CD4-positive, alpha-beta memory T cell (primary cell): ENCODE measurements around the gene SLC7A14. TPM values are rescaled to one million over a fixed set of nuclear protein-coding genes. Genes with fewer than 3 reads are reported as not detected.

Experiments used
- CTCF ChIA-PET: fragments of 350-600 bp; sonication (Branson Sonifier 250); formaldehyde crosslinking; loops from one replicate; lab custom pipeline; 2021; ENCODE audit warnings: inconsistent platforms; ENCODE audit not compliant: partially characterized antibody; lab: Charles Lee
- POLR2A ChIA-PET: fragments of 350-600 bp; sonication (Branson Sonifier 250); formaldehyde crosslinking; loops from one replicate; lab custom pipeline; 2021; ENCODE audit not compliant: partially characterized antibody; lab: Charles Lee
- DNase-seq, 5 donors: peaks; one replicate each; pipeline versions ENCODE4 v3.0.0 to v3.0.0-alpha.2; 2020 to 2022; ENCODE audit warnings: mixed read lengths in 1 of 5
- H3K27ac ChIP-seq: one replicate; pipeline ENCODE4 v1.7.0; 2013; ENCODE audit warnings: low read depth, low read length
- H3K27me3 ChIP-seq: 2 replicates; pipeline ENCODE4 v1.7.0; 2013; ENCODE audit warnings: mild to moderate bottlenecking, low read length, moderate library complexity; ENCODE audit not compliant: insufficient read depth
- H3K36me3 ChIP-seq: 2 replicates; pipeline ENCODE4 v1.7.0; 2013; ENCODE audit warnings: mild to moderate bottlenecking, low read length, moderate library complexity; ENCODE audit not compliant: insufficient read depth
- H3K4me1 ChIP-seq: 2 replicates; pipeline ENCODE4 v1.7.0; 2013; ENCODE audit warnings: mild to moderate bottlenecking, low read length, moderate library complexity; ENCODE audit not compliant: insufficient read depth
- H3K4me3 ChIP-seq, 2 donors: one replicate each; pipeline ENCODE4 v1.7.0; 2013; ENCODE audit warnings: low read length in 2 of 2, mild to moderate bottlenecking in 1 of 2
- H3K9me3 ChIP-seq, 2 donors: one replicate each; pipeline ENCODE4 v1.7.0; 2013; ENCODE audit warnings: low read length in 2 of 2, control low read depth in 1 of 2; ENCODE audit not compliant: control insufficient read depth in 1 of 2
- H3K27ac Mint-ChIP-seq, 7 donors: one replicate each; pipeline ENCODE4 v1.8.0; 2020 to 2021; ENCODE audit warnings: mixed read lengths in 7 of 7, mild to moderate bottlenecking in 6 of 7, inconsistent platforms in 3 of 7, moderate library complexity in 3 of 7
- H3K27me3 Mint-ChIP-seq, 2 donors: one replicate each; pipeline ENCODE4 v1.8.0; 2020 to 2021; ENCODE audit warnings: mixed read lengths in 2 of 2
- H3K36me3 Mint-ChIP-seq, 2 donors: one replicate each; pipeline ENCODE4 v1.8.0; 2020 to 2021; ENCODE audit warnings: mixed read lengths in 2 of 2, inconsistent platforms in 1 of 2, mild to moderate bottlenecking in 1 of 2
- H3K4me1 Mint-ChIP-seq, 4 donors: one replicate each; pipeline ENCODE4 v1.8.0; 2020 to 2021; ENCODE audit warnings: mixed read lengths in 4 of 4, mild to moderate bottlenecking in 1 of 4
- H3K4me3 Mint-ChIP-seq, 8 donors: one replicate each; pipeline ENCODE4 v1.8.0; 2020 to 2021; ENCODE audit warnings: mixed read lengths in 8 of 8, mild to moderate bottlenecking in 7 of 8, moderate library complexity in 6 of 8, inconsistent platforms in 3 of 8
- H3K9me3 Mint-ChIP-seq, 8 donors: one replicate each; pipeline ENCODE4 v1.8.0; 2020 to 2021; ENCODE audit warnings: mixed read lengths in 8 of 8, mild to moderate bottlenecking in 5 of 8, inconsistent platforms in 3 of 8, moderate library complexity in 1 of 8
- intact Hi-C: fragments of 100-400 bp; cut with micrococcal nuclease; formaldehyde crosslinking; loops from one replicate; pipeline ENCODE4 v1.15.1; 2023
- polyA plus RNA-seq, 2 donors: library from polyadenylated mRNA; unstranded; fragments of 300-500 nt; fragmentation: Illumina TruSeq; gene quantifications; one replicate each; pipeline ENCODE4 v1.2.3, GENCODE V29; 2021
- total RNA-seq, 2 experiments: library from RNA; stranded (reverse); gene quantifications; one replicate each; pipeline ENCODE4 v1.2.3, GENCODE V29; 2021

SLC7A14 gene
- total and polyA plus RNA-seq, 4 experiments from 2014 or later = not detected

DNA sequence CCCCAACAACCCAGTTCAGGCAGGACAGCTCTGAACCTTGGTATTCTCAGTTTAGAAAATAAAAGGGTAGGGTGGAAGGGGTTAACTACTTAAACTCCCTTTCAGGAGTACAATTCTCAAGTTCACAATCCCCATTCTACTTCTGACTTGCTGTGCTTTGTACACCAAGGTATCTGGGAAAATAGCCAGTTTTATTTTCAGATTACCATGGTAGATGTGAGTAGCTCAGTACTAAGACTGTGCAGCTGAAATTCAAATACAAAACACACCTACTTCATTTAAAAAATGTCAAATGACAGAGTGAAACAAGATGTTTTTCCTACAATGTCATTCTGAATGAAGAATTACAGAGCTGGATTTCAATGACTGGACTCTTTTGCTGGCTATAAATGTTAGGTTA, 27.4 kb downstream of the SLC7A14 start:
- Histone ChIP-seq H3K4me1 (no peaks in the 10 kb centered on the region), H3K36me3 (no peaks in the 10 kb centered on the region), H3K27me3 (no peaks in the 10 kb centered on the region), H3K27ac (no peak overlapping the region), H3K4me3 (no peak overlapping the region), H3K9me3 (no peaks in the 10 kb centered on the region)
- Mint-ChIP-seq H3K27ac (no peak overlapping the region), H3K9me3 (no peaks in the 10 kb centered on the region), H3K27me3 (peaks cover 13 to 14% of the 10 kb centered on the region in 2 donors), H3K4me3 (no peak overlapping the region), H3K4me1 (no peaks in the 10 kb centered on the region), H3K36me3 (no peaks in the 10 kb centered on the region)
- no peak for DNase-seq
- ChIA-PET POLR2A (no interaction called here), CTCF (no interaction called here)
- intact Hi-C loops = no loop called here

- intact Hi-C loops = no loop called here
- Mint-ChIP-seq H3K27ac (no peak overlapping the region), H3K27me3 (peaks cover 23 to 24% of the 10 kb centered on the region in 2 donors), H3K4me3 (no peak overlapping the region), H3K36me3 (no peaks in the 10 kb centered on the region), H3K9me3 (no peaks in the 10 kb centered on the region), H3K4me1 (no peaks in the 10 kb centered on the region)
- ChIA-PET POLR2A (no interaction called here), CTCF (no interaction called here)
- DNase-seq = no peak
- Histone ChIP-seq H3K9me3 (no peaks in the 10 kb centered on the region), H3K4me1 (no peaks in the 10 kb centered on the region), H3K4me3 (no peak overlapping the region), H3K27ac (no peak overlapping the region), H3K36me3 (no peaks in the 10 kb centered on the region), H3K27me3 (no peaks in the 10 kb centered on the region)
These were observed 30.5 kb downstream of the SLC7A14 start for GRCh38 chr3:170555329-170555728.

DNA sequence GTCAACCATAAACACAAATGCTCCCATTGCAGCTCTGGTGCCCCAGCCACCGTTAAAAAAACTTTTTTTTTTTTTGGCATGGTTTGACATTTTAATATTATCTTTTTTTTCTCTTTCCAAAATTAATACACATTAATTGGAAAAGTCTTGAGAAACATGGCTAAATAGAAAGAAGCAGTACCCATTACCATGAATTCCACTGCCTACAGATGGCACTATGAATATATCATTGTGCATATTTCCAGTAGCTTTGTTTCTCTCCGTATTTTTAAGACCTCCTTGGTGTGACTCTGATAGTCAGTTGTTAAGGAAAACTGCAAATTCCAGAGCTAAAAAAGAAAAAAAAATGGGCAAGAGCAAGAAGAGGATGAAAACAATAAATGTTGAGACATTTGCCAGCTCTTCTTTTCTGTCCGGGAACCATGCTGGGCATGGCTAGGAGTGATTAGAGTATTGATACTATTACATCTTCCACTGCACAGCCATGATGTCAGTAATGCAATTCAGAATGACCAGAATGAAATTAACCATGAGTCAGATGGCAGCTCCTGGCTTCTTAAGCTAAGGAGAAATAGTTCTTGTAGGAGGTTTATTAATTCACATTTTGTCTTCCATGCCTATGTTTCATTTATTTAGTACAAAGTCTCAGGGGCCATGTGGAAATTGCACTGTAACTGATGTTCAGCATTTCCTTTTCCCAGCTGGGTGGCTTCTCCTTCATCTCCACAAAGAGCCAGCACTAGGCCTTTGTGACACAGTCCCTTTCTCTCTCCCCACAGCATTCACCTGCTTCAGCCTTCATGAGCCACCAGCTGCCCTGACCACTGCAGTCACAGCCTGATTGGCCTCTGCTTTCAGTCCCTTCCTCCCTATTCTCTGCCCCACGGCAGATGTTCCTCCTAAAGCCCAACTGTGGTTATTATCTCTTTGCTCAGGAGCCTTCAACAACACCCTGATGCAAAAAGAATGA, 31.8 kb downstream of the SLC7A14 start:
- Histone ChIP-seq H3K9me3 (no peaks in the 10 kb centered on the region), H3K4me3 (no peak overlapping the region), H3K27ac (no peak overlapping the region), H3K4me1 (no peaks in the 10 kb centered on the region), H3K27me3 (no peaks in the 10 kb centered on the region), H3K36me3 (no peaks in the 10 kb centered on the region)
- Mint-ChIP-seq H3K36me3 (no peaks in the 10 kb centered on the region), H3K9me3 (no peaks in the 10 kb centered on the region), H3K4me1 (no peaks in the 10 kb centered on the region), H3K4me3 (no peak overlapping the region), H3K27me3 (peaks cover 26 to 31% of the 10 kb centered on the region in 2 donors), H3K27ac (no peak overlapping the region)
- intact Hi-C loops = no loop called here
- CTCF ChIA-PET = interaction anchor here (0.6 kb wide), 1 partner anchor 454 kb away, joined by 3 read pairs; no protein-coding TSS in a partner anchor
- POLR2A ChIA-PET = no interaction called here
- DNase-seq = no peak

DNA sequence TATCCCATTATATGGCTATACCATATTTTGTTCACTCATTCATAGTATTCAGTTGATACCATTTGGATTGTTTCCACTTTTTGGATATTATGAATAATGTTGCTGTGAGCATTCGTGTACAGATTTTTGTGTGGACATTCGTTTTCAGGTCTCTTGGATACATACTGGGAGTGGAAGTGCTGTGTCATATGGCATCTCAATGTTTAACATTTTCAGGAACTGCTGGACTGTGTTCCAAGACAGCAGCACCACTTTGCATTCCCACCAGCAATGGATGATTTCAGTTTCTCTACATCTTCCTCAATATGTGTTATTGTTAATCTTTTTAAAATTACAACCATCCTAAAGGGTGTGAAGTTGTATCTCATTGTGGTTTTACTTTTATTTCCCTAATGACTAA, 34.6 kb downstream of the SLC7A14 start:
- ChIA-PET POLR2A (no interaction called here), CTCF (no interaction called here)
- Histone ChIP-seq H3K27me3 (no peaks in the 10 kb centered on the region), H3K27ac (no peak overlapping the region), H3K4me3 (no peak overlapping the region), H3K36me3 (no peaks in the 10 kb centered on the region), H3K4me1 (no peaks in the 10 kb centered on the region), H3K9me3 (no peaks in the 10 kb centered on the region)
- Mint-ChIP-seq H3K27me3 (peaks cover 25 to 34% of the 10 kb centered on the region in 2 donors), H3K9me3 (no peaks in the 10 kb centered on the region), H3K4me3 (no peak overlapping the region), H3K27ac (peak overlapping the region in 1 of 7 donors; percentile 5), H3K36me3 (no peaks in the 10 kb centered on the region), H3K4me1 (no peaks in the 10 kb centered on the region)
- intact Hi-C loops = no loop called here
- DNase-seq = no peak

- Mint-ChIP-seq H3K27me3 (peaks cover 17 to 29% of the 10 kb centered on the region in 2 donors), H3K36me3 (no peaks in the 10 kb centered on the region), H3K4me3 (no peak overlapping the region), H3K4me1 (no peaks in the 10 kb centered on the region), H3K27ac (no peak overlapping the region), H3K9me3 (no peaks in the 10 kb centered on the region)
- DNase-seq = no peak
- Histone ChIP-seq H3K27me3 (no peaks in the 10 kb centered on the region), H3K36me3 (no peaks in the 10 kb centered on the region), H3K4me3 (no peak overlapping the region), H3K9me3 (no peaks in the 10 kb centered on the region), H3K27ac (no peak overlapping the region), H3K4me1 (no peaks in the 10 kb centered on the region)
- CTCF ChIA-PET = no interaction called here
- intact Hi-C loops = no loop called here
- POLR2A ChIA-PET = no interaction called here
These were observed 43.2 kb downstream of the SLC7A14 start for GRCh38 chr3:170542704-170543103.

GRCh38 chr3:170539897-170540296, 46.0 kb downstream of the SLC7A14 start:
- CTCF ChIA-PET = no interaction called here
- no peak overlapping the region for H3K4me3 ChIP-seq
- intact Hi-C loops = no loop called here

GRCh38 chr3:170536712-170537111, 49.2 kb downstream of the SLC7A14 start:
- Mint-ChIP-seq H3K27me3 (peaks cover 12 to 16% of the 10 kb centered on the region in 2 donors), H3K27ac (no peak overlapping the region), H3K36me3 (no peaks in the 10 kb centered on the region), H3K4me1 (no peaks in the 10 kb centered on the region), H3K9me3 (peaks cover 0 to 2% (median 0%) of the 10 kb centered on the region in 8 donors), H3K4me3 (no peak overlapping the region)
- Histone ChIP-seq H3K36me3 (no peaks in the 10 kb centered on the region), H3K4me1 (no peaks in the 10 kb centered on the region), H3K9me3 (no peaks in the 10 kb centered on the region), H3K27me3 (no peaks in the 10 kb centered on the region), H3K4me3 (no peak overlapping the region), H3K27ac (no peak overlapping the region)
- ChIA-PET CTCF (no interaction called here), POLR2A (no interaction called here)
- DNase-seq = no peak
- intact Hi-C loops = no loop called here

More at GRCh38 chr3:170539897-170540296, 46.0 kb downstream of the SLC7A14 start:
- H3K27me3 ChIP-seq = no peaks in the 10 kb centered on the region
- H3K36me3 ChIP-seq = no peaks in the 10 kb centered on the region
- Mint-ChIP-seq H3K4me3 (no peak overlapping the region), H3K27ac (no peak overlapping the region), H3K4me1 (no peaks in the 10 kb centered on the region), H3K36me3 (no peaks in the 10 kb centered on the region), H3K9me3 (peaks cover 0 to 2% (median 0%) of the 10 kb centered on the region in 8 donors), H3K27me3 (peaks cover 19 to 23% of the 10 kb centered on the region in 2 donors)
- no peaks in the 10 kb centered on the region for H3K9me3 ChIP-seq
- no peaks in the 10 kb centered on the region for H3K4me1 ChIP-seq
- POLR2A ChIA-PET = no interaction called here
- DNase-seq = no peak
- no peak overlapping the region for H3K27ac ChIP-seq
